Measurements from ENCODE around the gene NRSN2.

- TF ChIP-seq ZNF274 (IDR thresholded peaks at IDR 0.05; ENCODE audit: low read depth, low read length): no peak
- no peak for TF ChIP-seq SUZ12 (IDR thresholded peaks at IDR 0.05; ENCODE audit: extremely low read depth, insufficient read depth, insufficient read length)
Measured at GRCh38 chr20:301886-302848, 44.7 kb upstream of the NRSN2 start.

Data from NT2/D1 (cell line).